AG04450 (cell line): ENCODE results near the gene ADSL. TPM values are rescaled to one million over a fixed set of nuclear protein-coding genes. Genes with fewer than 3 reads are reported as not detected.

ENCODE experiments used
- CTCF ChIA-PET: fragments of 300-600, 350-600 bp; formaldehyde crosslinking; extraction: SDS; loops from one replicate; lab custom pipeline; 2022; ENCODE audit warnings: antibody characterized with exemption, inconsistent platforms; lab: Charles Lee
- POLR2A ChIA-PET: fragments of 350-600 bp; formaldehyde crosslinking; extraction: SDS; loops from one replicate; lab custom pipeline; 2021; ENCODE audit warnings: antibody characterized with exemption, inconsistent platforms; lab: Yijun Ruan, JAX
- DNase-seq: peaks from one replicate; pipeline ENCODE4 v3.0.0-alpha.2; 2011; ENCODE audit warnings: low read depth, low spot score
- H3K27ac ChIP-seq: one replicate; pipeline ENCODE4 v1.5.1; 2012; ENCODE audit warnings: low read depth, low read length, control low read depth
- H3K27me3 ChIP-seq: one replicate; pipeline ENCODE4 v1.6.0; 2012; ENCODE audit warnings: low read length; ENCODE audit not compliant: control insufficient read depth, insufficient read depth
- H3K4me3 ChIP-seq: 2 replicates; pipeline ENCODE4 v1.5.1; 2011; ENCODE audit warnings: mild to moderate bottlenecking, low read depth, low read length, control low read depth
- H3K9me3 ChIP-seq: 2 replicates; pipeline ENCODE4 v1.5.1; 2012; ENCODE audit warnings: low read length; ENCODE audit not compliant: control insufficient read depth, insufficient read depth
- CTCF ChIP-seq: IDR thresholded peaks from 2 replicates; pipeline ENCODE4 v1.5.1; 2011; ENCODE audit warnings: low read depth, low read length, control low read depth, inconsistent platforms
- polyA plus RNA-seq: library from polyadenylated mRNA; depleted of rRNA; stranded (reverse); fragments of >200 nt; gene quantifications from 2 replicates; pipeline ENCODE4 v1.2.3, GENCODE V29; 2011

Gene ADSL
- polyA plus RNA-seq, 1 experiment, result 116 TPM

GRCh38 chr22:40410272-40410671 lies 64.0 kb downstream of the ADSL start:
- Histone ChIP-seq H3K9me3 (peaks cover 3% of the 10 kb centered on the region; the same call in 1 of the 2 replicates), H3K27me3 (no peaks in the 10 kb centered on the region), H3K4me3 (no peak overlapping the region), H3K27ac (no peak overlapping the region)
- ChIA-PET POLR2A (no interaction called here), CTCF (no interaction called here)
- TF ChIP-seq CTCF, result no peak
- DNase-seq, result no peak

GRCh38 chr22:40410731-40411505 lies 64.6 kb downstream of the ADSL start:
- POLR2A ChIA-PET, result no interaction called here

GRCh38 chr22:40411506-40411861 lies 65.2 kb downstream of the ADSL start:
- Histone ChIP-seq H3K27ac (no peak overlapping the region), H3K4me3 (no peak overlapping the region), H3K9me3 (peaks cover 3% of the 10 kb centered on the region; the same call in 1 of the 2 replicates), H3K27me3 (no peaks in the 10 kb centered on the region)
- DNase-seq, result no peak
- CTCF ChIA-PET, result no interaction called here
- POLR2A ChIA-PET, result no interaction called here
- no peak for TF ChIP-seq CTCF

More at GRCh38 chr22:40410731-40411505, 64.6 kb downstream of the ADSL start:
- no peak for DNase-seq
- no peak overlapping the region for H3K4me3 ChIP-seq
- H3K9me3 ChIP-seq, result peaks cover 3% of the 10 kb centered on the region; the same call in 1 of the 2 replicates
- CTCF ChIA-PET, result no interaction called here
- no peak for TF ChIP-seq CTCF
- H3K27ac ChIP-seq, result peak overlapping the region; percentile 21
- H3K27me3 ChIP-seq, result no peaks in the 10 kb centered on the region

GRCh38 chr22:40412441-40412840 lies 66.1 kb downstream of the ADSL start:
- Histone ChIP-seq H3K27me3 (no peaks in the 10 kb centered on the region), H3K27ac (no peak overlapping the region), H3K9me3 (peaks cover 3% of the 10 kb centered on the region; the same call in 1 of the 2 replicates), H3K4me3 (no peak overlapping the region)
- ChIA-PET CTCF (no interaction called here), POLR2A (no interaction called here)
- no peak for TF ChIP-seq CTCF
- DNase-seq, result no peak

DNA sequence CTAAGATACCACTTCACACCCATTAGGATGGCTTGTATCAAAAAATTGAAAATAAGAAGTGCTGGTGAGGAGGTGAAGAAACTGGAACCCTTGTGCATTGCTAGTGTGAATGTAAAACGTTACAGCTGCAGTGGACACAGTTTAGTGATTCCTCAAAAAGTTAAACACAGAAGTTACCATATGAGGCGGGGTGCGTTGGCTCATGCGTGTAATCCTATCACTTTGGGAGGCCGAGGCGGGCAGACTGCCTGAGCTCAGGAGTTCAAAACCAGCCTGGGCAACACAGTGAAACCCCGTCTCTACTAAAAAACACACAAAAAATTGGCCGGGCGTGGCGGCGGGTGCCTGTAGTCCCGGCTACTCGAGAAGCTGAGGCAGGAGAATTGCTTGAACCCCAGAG lies 67.6 kb downstream of the ADSL start:
- ChIA-PET CTCF (no interaction called here), POLR2A (interaction anchor here (0.6 kb wide), 1 partner anchor 774 kb away, joined by 5 read pairs; no protein-coding TSS in a partner anchor)
- Histone ChIP-seq H3K9me3 (peaks cover 6% of the 10 kb centered on the region), H3K27me3 (no peaks in the 10 kb centered on the region), H3K27ac (no peak overlapping the region), H3K4me3 (no peak overlapping the region)
- DNase-seq, result no peak
- no peak for TF ChIP-seq CTCF
